ENCODE results near the gene CRTAP. TPM values are rescaled to one million over a fixed set of nuclear protein-coding genes. Genes with fewer than 3 reads are reported as not detected.

Gene CRTAP
- total RNA-seq, 1 donor from 2014 or later, result 221 TPM

DNA sequence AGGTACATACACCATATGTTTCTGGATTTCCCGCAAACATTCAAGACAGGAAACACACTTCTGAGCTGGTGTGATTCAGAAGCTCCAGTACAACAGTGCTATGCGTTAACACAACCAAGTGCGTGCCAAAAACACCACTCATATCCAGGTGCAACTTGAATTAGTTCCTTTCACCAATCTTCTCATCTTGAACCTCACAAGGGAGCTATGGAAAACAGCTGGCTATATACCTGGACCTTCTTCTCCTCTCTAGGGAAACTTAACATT, 73.5 kb downstream of the CRTAP start:
- no peak overlapping the region for H3K4me3 ChIP-seq
- peaks cover 3% of the 10 kb centered on the region for H3K9me3 ChIP-seq
- no peaks in the 10 kb centered on the region for H3K36me3 ChIP-seq
- no peaks in the 10 kb centered on the region for H3K4me1 ChIP-seq
- no peak for ATAC-seq
- intact Hi-C loops (cut with DNase I), result no loop called here
- TF ChIP-seq, protein P1, sequence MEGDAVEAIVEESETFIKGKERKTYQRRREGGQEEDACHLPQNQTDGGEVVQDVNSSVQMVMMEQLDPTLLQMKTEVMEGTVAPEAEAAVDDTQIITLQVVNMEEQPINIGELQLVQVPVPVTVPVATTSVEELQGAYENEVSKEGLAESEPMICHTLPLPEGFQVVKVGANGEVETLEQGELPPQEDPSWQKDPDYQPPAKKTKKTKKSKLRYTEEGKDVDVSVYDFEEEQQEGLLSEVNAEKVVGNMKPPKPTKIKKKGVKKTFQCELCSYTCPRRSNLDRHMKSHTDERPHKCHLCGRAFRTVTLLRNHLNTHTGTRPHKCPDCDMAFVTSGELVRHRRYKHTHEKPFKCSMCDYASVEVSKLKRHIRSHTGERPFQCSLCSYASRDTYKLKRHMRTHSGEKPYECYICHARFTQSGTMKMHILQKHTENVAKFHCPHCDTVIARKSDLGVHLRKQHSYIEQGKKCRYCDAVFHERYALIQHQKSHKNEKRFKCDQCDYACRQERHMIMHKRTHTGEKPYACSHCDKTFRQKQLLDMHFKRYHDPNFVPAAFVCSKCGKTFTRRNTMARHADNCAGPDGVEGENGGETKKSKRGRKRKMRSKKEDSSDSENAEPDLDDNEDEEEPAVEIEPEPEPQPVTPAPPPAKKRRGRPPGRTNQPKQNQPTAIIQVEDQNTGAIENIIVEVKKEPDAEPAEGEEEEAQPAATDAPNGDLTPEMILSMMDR (IDR thresholded peaks at IDR 0.05), result no peak
- no peaks in the 10 kb centered on the region for H3K27me3 ChIP-seq
- no peak overlapping the region for H3K27ac ChIP-seq
- no peak for DNase-seq

DNA sequence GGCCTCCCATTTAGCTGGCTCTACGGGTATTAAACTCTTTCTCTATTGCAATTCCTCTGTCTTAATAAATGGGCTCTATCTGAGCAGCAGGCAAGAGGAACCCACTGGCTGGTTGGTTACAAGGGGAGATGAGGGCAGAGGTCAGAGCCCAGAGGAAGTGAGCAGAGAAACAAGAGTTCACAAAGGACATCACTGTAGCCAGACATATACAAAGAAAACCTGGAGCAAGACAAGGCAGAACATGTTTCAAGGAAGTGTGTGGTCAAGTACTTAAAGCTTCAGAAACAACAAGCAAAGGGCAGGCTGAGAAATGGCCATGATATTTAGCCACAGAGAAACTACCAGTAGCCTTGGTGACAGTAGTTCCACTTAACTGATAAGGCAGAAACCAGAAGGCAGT, 80.5 kb downstream of the CRTAP start:
- DNase-seq (no peak), ATAC-seq (peak; percentile 88)
- intact Hi-C loops (cut with DNase I), result no loop called here
- Histone ChIP-seq H3K36me3 (no peaks in the 10 kb centered on the region), H3K4me3 (no peak overlapping the region), H3K27ac (no peak overlapping the region), H3K27me3 (no peaks in the 10 kb centered on the region), H3K4me1 (no peaks in the 10 kb centered on the region), H3K9me3 (no peaks in the 10 kb centered on the region)
- TF ChIP-seq, protein P1 (IDR thresholded peaks at IDR 0.05), result no peak

DNA sequence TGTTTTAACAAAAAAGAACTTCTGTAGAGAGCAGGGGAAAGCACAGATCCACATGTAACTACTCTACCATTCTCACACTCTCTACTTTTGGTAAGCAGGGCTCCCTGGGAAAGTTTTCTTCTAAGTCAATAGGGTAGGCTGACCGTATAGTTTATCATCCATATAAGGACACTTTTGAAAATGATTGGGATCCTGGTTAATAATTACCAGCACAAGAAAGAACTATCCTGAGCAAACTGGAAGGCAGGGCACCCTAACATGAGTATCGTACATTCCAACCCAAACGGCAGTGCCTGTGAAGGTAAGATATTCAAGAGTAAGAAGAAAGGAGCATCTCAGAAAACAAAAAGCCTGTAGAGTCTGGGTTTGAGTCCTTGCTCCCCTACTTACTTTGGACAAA, 82.7 kb downstream of the CRTAP start:
- TF ChIP-seq, protein P1 (IDR thresholded peaks at IDR 0.05), result no peak
- no peak for ATAC-seq
- Histone ChIP-seq H3K4me1 (no peaks in the 10 kb centered on the region), H3K27ac (no peak overlapping the region), H3K36me3 (no peaks in the 10 kb centered on the region), H3K27me3 (no peaks in the 10 kb centered on the region), H3K4me3 (no peak overlapping the region), H3K9me3 (no peaks in the 10 kb centered on the region)
- intact Hi-C loops (cut with DNase I), result no loop called here
- DNase-seq, result no peak

Other genes starting within 250 kb of the CRTAP start
- gene CCR4, start 162.4 kb upstream of the CRTAP start, total RNA-seq, result 1.2 TPM
- 82.5 TPM for gene GLB1, start 16.9 kb upstream of the CRTAP start, total RNA-seq
- gene TMPPE, start 16.9 kb upstream of the CRTAP start, total RNA-seq, result 15.2 TPM
- 1.1 TPM for gene SUSD5, start 104.8 kb downstream of the CRTAP start, total RNA-seq
- gene FBXL2, start 163.4 kb downstream of the CRTAP start, total RNA-seq, result 7.6 TPM